ENCODE results near the gene LRRC46. TPM values are rescaled to one million over a fixed set of nuclear protein-coding genes. Genes with fewer than 3 reads are reported as not detected.

The LRRC46 gene
- total and polyA plus RNA-seq, 2 of the 4 experiments (the other 2 are of a cell fraction), result 0.77 TPM; not detected in 1

- Histone ChIP-seq H2BK5ac (ENCODE audit: low read depth, low read length, poor library complexity, severe bottlenecking) (no peak overlapping the region), H3K9me3 (ENCODE audit: control insufficient read depth, insufficient read depth, low read length) (no peaks in the 10 kb centered on the region), H4K5ac (ENCODE audit: low read depth, low read length) (no peak overlapping the region), H2BK15ac (ENCODE audit: low read depth, low read length) (no peak overlapping the region), H3K36me3 (ENCODE audit: control insufficient read depth, insufficient read depth, low read length) (no peaks in the 10 kb centered on the region), H4K20me1 (ENCODE audit: insufficient read depth, low read length) (no peaks in the 10 kb centered on the region; the same call in 1 of the 2 replicates), H3K56ac (ENCODE audit: extremely low read depth, insufficient read depth, low read length) (no peak overlapping the region), H3K4me3 (ENCODE audit: insufficient read depth, low read depth, low read length) (no peak overlapping the region), H3K79me1 (ENCODE audit: low read depth in 1 of 2, low read length in 2 of 2) (no peaks in the 10 kb centered on the region), H2AFZ (replicated peaks; ENCODE audit: low read length, poor library complexity) (no peak overlapping the region), H3K9ac (ENCODE audit: low read depth, low read length) (no peak overlapping the region), H2AK9ac (replicated peaks; ENCODE audit: low read depth, low read length, poor library complexity) (no peak overlapping the region), H3K27me3 (ENCODE audit: control insufficient read depth, insufficient read depth, low read length) (peaks cover 36% of the 10 kb centered on the region), H2AK5ac (ENCODE audit: low read depth, low read length) (no peak overlapping the region), H2BK120ac (ENCODE audit: low read depth, low read length) (no peak overlapping the region), H3K4ac (ENCODE audit: low read depth, low read length) (no peak overlapping the region), H3K4me1 (ENCODE audit: control insufficient read depth, insufficient read depth, low read length) (no peaks in the 10 kb centered on the region), H4K8ac (ENCODE audit: low read depth in 2 of 2, low read length in 2 of 2) (no peak overlapping the region), H3K14ac (replicated peaks; ENCODE audit: low read depth, low read length) (no peak overlapping the region), H4K91ac (ENCODE audit: insufficient read depth, low read depth, low read length) (no peak overlapping the region), H3K4me2 (ENCODE audit: low read depth, low read length) (no peak overlapping the region), H3K18ac (ENCODE audit: low read depth, low read length) (no peak overlapping the region), H2BK20ac (ENCODE audit: low read depth, low read length) (no peak overlapping the region), H3K27ac (ENCODE audit: insufficient read depth, low read length) (no peak overlapping the region), H3K9me1 (ENCODE audit: insufficient read depth, low read length) (no peaks in the 10 kb centered on the region), H3K23ac (ENCODE audit: low read depth, low read length) (no peak overlapping the region)
- ChIA-PET CTCF (interaction anchor here (0.6 to 0.9 kb wide), 2 partner anchors 48 to 103 kb away, joined by 3 to 4 read pairs; no protein-coding TSS in a partner anchor), POLR2A (ENCODE audit: unreplicated experiment) (no interaction called here)
- no peak for TF ChIP-seq USF2 (IDR thresholded peaks at IDR 0.05; ENCODE audit: low read depth, low read length)
- TF ChIP-seq NFE2L2 (IDR thresholded peaks at IDR 0.05; ENCODE audit: low read depth, low read length), result no peak
- no peak for TF ChIP-seq RCOR1 (IDR thresholded peaks at IDR 0.05; ENCODE audit: insufficient replicate concordance, low read length)
- TF ChIP-seq MAZ (IDR thresholded peaks at IDR 0.05; ENCODE audit: borderline replicate concordance, low read depth, low read length), result no peak
- TF ChIP-seq CEBPB (IDR thresholded peaks at IDR 0.05; ENCODE audit: low read depth, low read length), result no peak
- TF ChIP-seq, protein P1, sequence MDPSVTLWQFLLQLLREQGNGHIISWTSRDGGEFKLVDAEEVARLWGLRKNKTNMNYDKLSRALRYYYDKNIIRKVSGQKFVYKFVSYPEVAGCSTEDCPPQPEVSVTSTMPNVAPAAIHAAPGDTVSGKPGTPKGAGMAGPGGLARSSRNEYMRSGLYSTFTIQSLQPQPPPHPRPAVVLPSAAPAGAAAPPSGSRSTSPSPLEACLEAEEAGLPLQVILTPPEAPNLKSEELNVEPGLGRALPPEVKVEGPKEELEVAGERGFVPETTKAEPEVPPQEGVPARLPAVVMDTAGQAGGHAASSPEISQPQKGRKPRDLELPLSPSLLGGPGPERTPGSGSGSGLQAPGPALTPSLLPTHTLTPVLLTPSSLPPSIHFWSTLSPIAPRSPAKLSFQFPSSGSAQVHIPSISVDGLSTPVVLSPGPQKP (IDR thresholded peaks at IDR 0.05; ENCODE audit: borderline replicate concordance, low read depth, low read length), result no peak
- TF ChIP-seq MXI1 (IDR thresholded peaks at IDR 0.05; ENCODE audit: borderline replicate concordance, low read depth, low read length), result no peak
- no peak for TF ChIP-seq BHLHE40 (IDR thresholded peaks at IDR 0.05; ENCODE audit: low read depth, low read length)
- no peak for TF ChIP-seq POLR2A (IDR thresholded peaks at IDR 0.05; ENCODE audit: low read depth, low read length)
- no peak for TF ChIP-seq MAFK (IDR thresholded peaks at IDR 0.05; ENCODE audit: low read depth, low read length)
- TF ChIP-seq CHD1 (IDR thresholded peaks at IDR 0.05; ENCODE audit: low read depth, low read length), result no peak
- TF ChIP-seq SMC3 (IDR thresholded peaks at IDR 0.05; ENCODE audit: low read depth, low read length), result no peak
- no peak for TF ChIP-seq CTCF (conservative IDR thresholded peaks at IDR 0.05; ENCODE audit: low read depth, low read length)
- TF ChIP-seq RAD21 (IDR thresholded peaks at IDR 0.05; ENCODE audit: low read length), result no peak
- TF ChIP-seq RFX5 (IDR thresholded peaks at IDR 0.05; ENCODE audit: low read depth, low read length), result no peak
- no peak for TF ChIP-seq FOS (IDR thresholded peaks at IDR 0.05; ENCODE audit: low read depth, low read length)
- WGBS, 2 experiments (ENCODE audit: extremely low coverage in 2 of 2, insufficient read length in 1 of 2), result 77% methylated on average over 9 of the region's 12 CpGs; no CpG with 5 or more reads in 1 of the 2 experiments
- no TSS peak for BruUV-seq (replicated peaks)
- intact Hi-C loops (cut with micrococcal nuclease), result no loop called here
- no peak for DNase-seq
- no peak for ATAC-seq (ENCODE audit: low read depth)
- in situ Hi-C loops (cut with MboI; ENCODE audit: low sequenced_read_pairs), result no loop called here
- dilution Hi-C loops (cut with HindIII; ENCODE audit: low sequenced_read_pairs, unreplicated experiment), result no loop called here
These were observed 30.8 kb upstream of the LRRC46 start for GRCh38 chr17:47800686-47801085.

Data from IMR-90 (cell line).